Loucy (cell line): Measurements from ENCODE around the gene PDE11A.

Experiments
- H2AFZ ChIP-seq: fragments of 200-600 bp; sonication (generic); 2 replicates; pipeline ENCODE4 v1.6.0; 2016; ENCODE audit warnings: antibody characterized with exemption, mild to moderate bottlenecking, low read length, moderate library complexity
- H3F3A ChIP-seq: fragments of 200-600 bp; 2 replicates; pipeline ENCODE4 v1.6.0; 2016; ENCODE audit warnings: antibody characterized with exemption, low read depth, mild to moderate bottlenecking
- H3K27me3 ChIP-seq: fragments of 200-600 bp; sonication (generic); 2 replicates; pipeline ENCODE4 v1.6.1; 2014; ENCODE audit warnings: low read length, mild to moderate bottlenecking; ENCODE audit not compliant: insufficient read depth, poor library complexity, severe bottlenecking
- H3K36me3 ChIP-seq: fragments of 200-600 bp; sonication (generic); 2 replicates; pipeline ENCODE4 v1.6.1; 2016; ENCODE audit warnings: low read length; ENCODE audit not compliant: insufficient read depth
- H3K4me1 ChIP-seq: fragments of 200-600 bp; sonication (generic); 2 replicates; pipeline ENCODE4 v1.5.1; 2014; ENCODE audit warnings: low read length, mild to moderate bottlenecking; ENCODE audit not compliant: insufficient read depth, poor library complexity, severe bottlenecking
- H3K4me2 ChIP-seq: fragments of 200-600 bp; sonication (generic); 2 replicates; pipeline ENCODE4 v1.6.0; 2014; ENCODE audit warnings: antibody characterized with exemption, low read length, low read depth, mild to moderate bottlenecking; ENCODE audit not compliant: poor library complexity, severe bottlenecking
- H3K4me3 ChIP-seq: fragments of 200-600 bp; sonication (generic); 2 replicates; pipeline ENCODE4 v1.5.1; 2014; ENCODE audit warnings: low read length, mild to moderate bottlenecking, mixed read lengths; ENCODE audit not compliant: poor library complexity, severe bottlenecking
- H3K79me2 ChIP-seq: fragments of 200-600 bp; sonication (generic); 2 replicates; pipeline ENCODE4 v1.6.1; 2014; ENCODE audit warnings: low read length; ENCODE audit not compliant: insufficient read depth
- H3K9ac ChIP-seq: fragments of 200-600 bp; sonication (generic); 2 replicates; pipeline ENCODE4 v1.6.0; 2014; ENCODE audit warnings: mild to moderate bottlenecking, low read depth, low read length, moderate library complexity; ENCODE audit not compliant: poor library complexity, severe bottlenecking
- H3K9me2 ChIP-seq: fragments of 200-600 bp; sonication (generic); replicated peaks from 2 replicates; pipeline ENCODE4 v1.6.1; 2016; ENCODE audit warnings: low read depth, low read length, mixed read lengths
- H3K9me3 ChIP-seq: fragments of 200-600 bp; sonication (generic); 2 replicates; pipeline ENCODE4 v1.6.1; 2014; ENCODE audit warnings: mild to moderate bottlenecking, antibody characterized with exemption, low read length, low read depth; ENCODE audit not compliant: insufficient read depth
- H4K20me1 ChIP-seq: fragments of 200-600 bp; sonication (generic); 2 replicates; pipeline ENCODE4 v1.6.0; 2014; ENCODE audit warnings: antibody characterized with exemption, low read length, mild to moderate bottlenecking; ENCODE audit not compliant: insufficient read depth, poor library complexity, severe bottlenecking
- CTCF ChIP-seq: fragments of 200-600 bp; sonication (generic); conservative IDR thresholded peaks from 2 replicates; pipeline ENCODE4 v1.5.1; 2014; ENCODE audit warnings: mild to moderate bottlenecking, antibody characterized with exemption, low read length
- EZH2phosphoT487 ChIP-seq: fragments of 200-600 bp; IDR thresholded peaks from 2 replicates; pipeline ENCODE4 v1.6.1; 2018; ENCODE audit warnings: antibody characterized with exemption, mild to moderate bottlenecking, moderate library complexity, borderline replicate concordance

Gene PDE11A

GRCh38 chr2:177705511-177706173 lies 366.9 kb downstream of the PDE11A start:
- Histone ChIP-seq H3K27me3 (no peaks in the 10 kb centered on the region), H3K9ac (no peak overlapping the region), H3K4me1 (no peaks in the 10 kb centered on the region), H3K4me2 (no peak overlapping the region), H4K20me1 (no peaks in the 10 kb centered on the region), H3K9me2 (no peaks in the 10 kb centered on the region), H3K9me3 (no peaks in the 10 kb centered on the region), H2AFZ (no peak overlapping the region), H3K36me3 (no peaks in the 10 kb centered on the region; the same call in 1 of the 2 replicates), H3F3A (no peaks in the 10 kb centered on the region), H3K79me2 (no peaks in the 10 kb centered on the region), H3K4me3 (no peak overlapping the region)
- TF ChIP-seq EZH2phosphoT487 (no peak), CTCF (no peak)

DNA sequence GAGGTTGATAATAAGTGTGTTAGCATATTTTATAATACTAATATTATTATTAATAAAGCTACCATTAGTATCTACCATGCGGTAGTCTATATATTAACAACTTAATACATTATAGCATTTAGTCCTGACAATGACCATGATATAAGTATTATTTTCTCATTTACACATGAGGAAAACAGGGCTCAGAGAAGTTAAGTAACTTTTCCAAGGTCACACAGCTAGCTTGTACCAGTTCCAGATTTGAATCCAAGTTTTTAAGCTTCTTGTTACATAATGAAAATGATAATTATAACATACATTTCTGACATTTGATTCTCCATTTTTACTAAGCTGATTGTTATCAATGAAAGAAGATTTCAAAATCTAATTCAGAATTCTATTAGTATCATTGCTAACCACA lies 369.4 kb downstream of the PDE11A start:
- Histone ChIP-seq H3K4me1 (peaks cover 7% of the 10 kb centered on the region), H3K27me3 (no peaks in the 10 kb centered on the region), H3K4me3 (no peak overlapping the region)

GRCh38 chr2:177698281-177698680 lies 374.3 kb downstream of the PDE11A start:
- Histone ChIP-seq H3K9me3 (no peaks in the 10 kb centered on the region), H3K9ac (no peak overlapping the region), H3K79me2 (no peaks in the 10 kb centered on the region), H4K20me1 (no peaks in the 10 kb centered on the region), H3K4me1 (peaks cover 23% of the 10 kb centered on the region), H3K4me2 (no peak overlapping the region), H3K36me3 (no peaks in the 10 kb centered on the region), H3K27me3 (no peaks in the 10 kb centered on the region), H3K4me3 (no peak overlapping the region), H3K9me2 (no peaks in the 10 kb centered on the region), H3F3A (no peaks in the 10 kb centered on the region), H2AFZ (no peak overlapping the region)
- TF ChIP-seq CTCF (no peak), EZH2phosphoT487 (no peak)

More for the DNA sequence above, 369.4 kb downstream of the PDE11A start:
- H2AFZ ChIP-seq: no peak overlapping the region
- H3K9me3 ChIP-seq: no peaks in the 10 kb centered on the region
- H3K4me2 ChIP-seq: no peak overlapping the region
- H3K9ac ChIP-seq: no peak overlapping the region
- no peaks in the 10 kb centered on the region for H3K9me2 ChIP-seq
- H4K20me1 ChIP-seq: no peaks in the 10 kb centered on the region
- TF ChIP-seq EZH2phosphoT487: no peak
- TF ChIP-seq CTCF: no peak
- no peaks in the 10 kb centered on the region; the same call in 1 of the 2 replicates for H3K36me3 ChIP-seq
- H3K79me2 ChIP-seq: no peaks in the 10 kb centered on the region
- no peaks in the 10 kb centered on the region for H3F3A ChIP-seq
